Myocyte (in vitro differentiated cells): Measurements from ENCODE around the gene TMEM87A. TPM values are rescaled to one million over a fixed set of nuclear protein-coding genes. Genes with fewer than 3 reads are reported as not detected.
"Not testable (repeated sequence)": the region's sequence is repeated elsewhere in the genome, so short reads cannot be mapped to it uniquely, and the experiment has no call there.

ENCODE experiments used
- DNase-seq: peaks from one replicate; pipeline ENCODE4 v3.0.0-alpha.2; 2012; ENCODE audit warnings: low read depth
- total RNA-seq: library from RNA; depleted of rRNA; stranded (reverse); fragments of >200 nt; gene quantifications from 2 replicates; pipeline ENCODE4 v1.2.3, GENCODE V29; 2014

Gene TMEM87A
- total RNA-seq, 1 donor from 2014 or later = 82.5 TPM

DNA sequence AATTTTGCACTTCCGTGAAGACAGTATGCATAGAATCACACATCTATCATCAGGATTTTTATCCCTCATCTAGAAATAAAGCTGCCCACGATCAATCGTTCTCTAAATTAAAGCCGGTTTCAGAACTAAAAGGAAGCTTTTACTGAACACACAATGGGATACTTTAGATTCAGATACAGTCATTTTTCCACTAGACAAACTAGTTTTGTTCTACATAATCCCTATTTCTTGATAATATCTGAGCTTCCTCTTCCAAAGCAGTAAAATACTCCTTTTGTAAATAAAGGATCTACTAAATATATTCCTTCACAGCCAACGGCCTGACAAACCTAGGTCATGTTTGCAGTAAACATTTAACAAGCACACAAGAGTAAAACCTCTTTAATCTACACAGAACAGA is 2.2 kb downstream of the TMEM87A start:
- DNase-seq = no peak

DNA sequence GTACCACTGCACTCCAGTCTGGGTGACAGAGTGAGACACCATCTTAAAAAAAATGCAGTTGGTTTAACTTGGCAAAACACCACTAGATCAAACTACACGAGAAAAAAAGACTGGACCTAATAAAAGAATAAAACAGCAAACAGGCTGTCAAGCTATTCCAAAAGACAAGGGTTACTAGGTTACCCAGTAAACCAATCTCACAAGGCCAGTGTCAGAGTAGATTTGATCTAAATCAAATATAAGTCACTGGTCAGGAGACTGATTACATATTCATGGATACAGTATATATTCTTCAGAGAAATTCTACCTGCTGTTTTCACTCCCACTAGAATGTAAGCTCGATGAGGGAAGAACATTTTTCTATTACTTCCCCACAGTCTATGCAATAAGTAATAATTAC is 2.7 kb downstream of the TMEM87A start:
- no peak for DNase-seq

DNA sequence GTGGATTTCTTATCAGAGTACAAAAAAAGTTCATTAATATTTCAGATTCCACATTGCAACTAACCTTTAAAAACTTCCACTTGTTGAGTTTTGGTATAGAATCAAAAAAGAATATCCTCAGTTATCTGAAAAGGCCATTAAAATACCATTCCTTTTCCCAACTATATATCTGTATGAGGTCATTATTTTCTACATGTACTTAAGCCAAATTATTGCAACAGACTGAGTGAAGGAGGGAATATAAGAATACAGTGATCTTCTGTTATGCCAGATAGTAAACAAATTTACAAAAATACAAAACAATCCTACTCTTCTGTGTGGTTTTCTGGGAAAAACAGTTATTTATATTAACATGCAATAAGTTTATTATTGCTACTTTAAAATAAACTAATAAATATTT is 5.9 kb downstream of the TMEM87A start:
- DNase-seq = no peak

DNA sequence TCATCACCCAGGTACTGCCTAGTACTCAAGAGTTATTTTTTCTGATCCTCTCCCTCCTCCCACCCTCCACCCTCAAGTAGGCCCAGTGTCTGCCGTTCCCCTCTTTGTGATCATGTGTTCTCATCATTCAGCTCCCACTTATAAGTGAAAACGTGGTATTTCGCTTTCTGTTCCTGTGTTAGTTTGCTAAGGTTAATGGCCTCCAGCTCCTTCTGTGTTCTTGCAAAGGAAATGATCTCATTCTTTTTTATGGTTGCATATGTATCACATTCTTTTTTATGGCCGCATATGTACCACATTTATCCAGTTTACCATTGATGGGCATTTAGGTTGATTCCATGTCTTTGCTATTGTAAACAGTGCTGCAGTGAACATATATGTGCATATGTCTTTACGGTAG is 8.4 kb downstream of the TMEM87A start:
- DNase-seq = no peak

DNA sequence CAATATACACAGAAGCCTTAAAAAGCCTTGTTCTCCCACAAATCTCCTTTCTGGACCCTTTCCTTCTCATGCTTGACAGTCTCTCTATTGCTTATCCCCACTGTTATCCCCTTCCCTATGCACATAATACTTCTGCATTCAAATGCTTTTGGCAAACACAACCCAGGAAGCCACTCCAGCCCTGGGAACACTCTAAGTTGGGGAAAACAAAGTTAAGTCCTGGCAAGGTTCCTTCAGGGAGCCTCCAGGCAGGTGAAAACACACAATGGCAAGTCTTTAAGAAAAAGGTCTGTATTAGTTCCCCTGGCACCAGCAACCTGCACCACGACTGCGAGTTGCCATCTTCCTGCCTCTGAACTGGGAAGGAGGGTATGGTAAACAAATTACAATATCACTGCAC is 19.9 kb downstream of the TMEM87A start:
- no peak for DNase-seq

DNA sequence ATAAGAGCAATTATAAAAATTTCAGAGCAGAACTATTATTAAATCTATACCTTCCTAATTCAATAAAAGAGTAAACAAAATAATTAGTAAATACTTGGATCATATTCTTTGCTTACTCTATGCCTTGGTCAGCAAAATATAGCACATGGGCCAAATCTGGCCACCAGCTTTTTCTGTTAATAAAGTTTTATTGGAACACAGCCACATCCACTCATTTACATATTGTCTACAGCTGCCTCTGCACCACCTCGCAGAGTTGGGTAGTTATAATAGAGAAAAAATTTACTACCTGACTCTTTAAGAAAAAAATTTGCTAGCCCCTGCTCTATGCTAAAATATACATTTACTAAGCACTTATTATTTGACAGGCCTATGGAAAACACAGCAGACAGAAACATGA is 32.4 kb downstream of the TMEM87A start:
- DNase-seq = no peak

DNA sequence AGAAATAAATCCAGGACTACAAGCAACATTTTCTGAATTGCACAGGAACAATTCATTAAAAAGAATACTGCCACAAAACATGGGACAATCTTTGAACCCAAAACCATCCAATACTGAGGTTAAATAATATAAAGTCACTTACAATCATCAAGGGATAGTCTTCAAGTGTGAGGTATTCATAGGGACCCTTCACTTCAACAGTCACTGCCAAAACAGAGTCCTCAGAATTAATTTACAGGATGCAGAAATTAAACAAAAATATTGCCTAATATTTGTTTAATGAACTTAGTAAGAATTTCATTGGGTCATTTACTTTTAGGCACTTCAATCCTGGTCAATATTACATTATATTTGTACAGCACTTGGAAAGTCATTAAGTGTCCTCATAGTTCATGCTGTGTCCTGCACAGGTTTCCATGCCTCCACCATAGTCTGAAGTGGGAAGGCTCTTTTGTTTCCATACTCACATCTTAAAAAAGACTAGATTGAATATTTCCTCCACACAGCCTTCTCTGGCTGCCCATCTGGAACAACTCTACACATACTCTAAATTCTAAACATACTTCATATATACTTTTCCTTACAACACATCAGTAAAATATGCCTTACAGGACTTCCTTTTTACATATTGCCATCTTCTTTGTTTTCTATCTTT is 33.6 kb downstream of the TMEM87A start:
- no peak for DNase-seq

DNA sequence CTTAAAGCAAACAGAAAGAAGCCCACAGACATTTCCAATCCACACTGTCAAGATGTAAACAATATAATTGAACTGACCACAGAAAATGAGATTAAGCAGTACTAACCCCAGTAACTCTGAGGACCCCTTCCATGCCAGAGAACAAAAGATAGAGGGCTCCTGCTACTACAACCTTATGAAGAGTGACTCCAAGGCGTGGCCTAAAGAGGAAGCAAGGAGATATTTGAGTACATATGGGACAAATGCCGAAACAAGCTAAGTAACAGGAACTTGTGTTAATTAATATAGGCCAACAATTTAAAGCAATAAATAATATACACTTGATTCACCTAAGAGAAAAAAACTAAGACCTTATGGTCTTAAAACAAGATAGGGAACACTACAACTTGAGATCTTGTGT is 40.1 kb downstream of the TMEM87A start:
- no peak for DNase-seq

DNA sequence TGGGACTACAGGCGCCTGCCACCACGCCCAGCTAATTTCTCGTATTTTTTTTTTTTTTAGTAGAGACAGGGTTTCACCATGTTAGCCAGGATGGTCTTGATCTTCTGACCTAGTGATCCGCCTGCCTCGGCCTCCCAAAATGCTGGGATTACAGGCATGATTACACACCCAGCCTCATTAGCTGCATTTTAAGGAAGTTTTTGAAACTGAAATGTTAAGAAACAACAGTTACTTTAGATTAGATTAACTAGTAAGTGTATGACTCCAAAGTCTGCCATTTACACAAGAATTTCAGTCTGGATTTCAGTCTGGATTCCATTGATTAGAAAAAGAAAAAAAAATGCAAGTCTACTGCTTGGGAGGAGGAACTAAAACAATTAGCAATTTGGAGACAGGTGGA is 40.6 kb downstream of the TMEM87A start:
- no peak for DNase-seq

DNA sequence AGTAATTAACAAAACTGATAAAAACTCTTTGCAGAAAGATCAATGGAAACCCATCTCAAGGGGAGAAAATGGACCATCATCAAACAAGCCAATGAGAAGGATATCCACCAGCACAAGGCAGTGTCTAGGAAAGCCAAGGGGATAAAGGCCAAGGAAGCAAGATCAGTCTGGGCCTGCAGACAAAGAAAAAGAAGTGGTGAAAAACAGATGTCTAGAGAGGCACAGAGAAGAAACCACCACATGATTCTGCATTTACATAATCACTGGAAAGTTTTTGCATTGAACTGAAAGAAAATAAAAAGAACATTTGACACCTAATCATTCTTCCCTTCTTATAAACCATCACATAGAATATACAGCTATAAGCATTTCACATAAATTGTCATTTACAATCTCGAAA is 42.1 kb downstream of the TMEM87A start:
- no peak for DNase-seq

DNA sequence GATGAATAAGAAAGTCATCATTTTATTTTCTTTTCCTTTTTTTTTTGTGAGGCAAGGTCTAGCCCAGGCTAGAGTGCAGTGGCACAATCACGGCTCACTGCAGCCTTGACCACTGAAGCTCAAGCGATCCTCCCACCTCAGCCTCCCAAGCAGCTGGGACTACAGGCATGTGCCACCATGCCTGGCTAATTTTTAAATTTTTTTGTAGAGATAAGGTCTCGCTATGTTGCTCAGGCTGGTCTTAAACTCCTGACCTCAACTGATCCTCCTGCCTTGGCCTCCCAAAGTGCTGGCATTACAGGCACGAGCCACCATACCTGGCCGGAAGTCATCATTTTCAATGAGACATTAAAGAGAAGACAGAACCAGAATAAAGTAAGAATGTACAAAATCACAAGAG is 44.3 kb downstream of the TMEM87A start:
- DNase-seq = not testable (repeated sequence)

DNA sequence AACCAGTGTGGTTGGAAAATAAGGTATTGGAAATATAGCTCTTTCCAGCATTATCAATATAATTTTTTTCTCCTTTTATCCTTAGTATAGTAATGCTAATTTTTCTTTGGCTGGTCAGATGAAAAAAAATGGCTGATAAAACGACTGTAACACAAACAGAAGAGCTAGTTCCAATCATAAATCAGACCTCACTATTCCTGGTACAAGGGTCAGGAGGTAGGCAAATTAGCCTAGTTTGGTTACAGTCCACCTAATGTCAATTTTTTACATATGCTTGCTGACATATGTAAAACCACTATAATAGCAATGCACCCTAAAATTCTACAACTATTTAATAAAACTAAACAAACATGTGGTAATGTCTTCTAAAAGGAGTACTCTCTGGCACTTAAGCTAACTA is 45.2 kb downstream of the TMEM87A start:
- no peak for DNase-seq

DNA sequence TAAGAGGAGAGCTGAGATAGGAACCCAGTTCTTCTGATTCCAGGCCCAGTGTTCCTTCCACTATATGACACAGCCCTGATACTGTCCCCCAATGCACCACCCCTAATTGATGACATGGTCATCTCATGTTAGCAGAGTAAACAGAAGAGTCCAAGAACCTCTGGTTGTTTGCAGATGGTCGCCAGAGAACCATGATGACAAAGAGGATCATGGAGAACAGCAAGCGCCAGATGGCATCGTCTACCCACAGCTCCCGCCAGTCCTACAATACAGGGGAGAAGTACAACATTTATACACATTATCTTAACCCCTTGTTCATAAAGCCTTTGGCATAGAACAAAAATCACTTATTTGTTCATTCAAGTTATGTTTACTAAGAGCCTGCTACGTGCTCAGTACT is 46.6 kb downstream of the TMEM87A start:
- DNase-seq = no peak

DNA sequence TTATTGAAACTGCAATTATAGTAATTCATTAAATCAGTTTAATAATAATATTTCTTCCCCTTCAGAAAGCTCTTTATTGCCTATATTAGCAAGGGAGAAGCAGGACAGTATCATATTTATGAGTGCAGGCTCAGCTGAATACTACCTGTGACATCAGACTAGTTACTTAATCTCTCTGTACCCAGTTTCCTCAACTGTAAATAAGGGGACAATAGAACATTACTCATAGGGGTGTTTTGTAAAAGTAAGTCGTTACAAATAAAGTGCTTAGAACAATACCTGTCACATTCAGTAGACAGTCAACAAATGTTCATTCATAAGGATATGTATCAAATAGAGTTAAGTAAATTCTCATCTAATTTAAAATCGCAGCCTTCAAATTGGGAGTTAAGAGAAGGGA is 53.0 kb downstream of the TMEM87A start:
- DNase-seq = no peak

DNA sequence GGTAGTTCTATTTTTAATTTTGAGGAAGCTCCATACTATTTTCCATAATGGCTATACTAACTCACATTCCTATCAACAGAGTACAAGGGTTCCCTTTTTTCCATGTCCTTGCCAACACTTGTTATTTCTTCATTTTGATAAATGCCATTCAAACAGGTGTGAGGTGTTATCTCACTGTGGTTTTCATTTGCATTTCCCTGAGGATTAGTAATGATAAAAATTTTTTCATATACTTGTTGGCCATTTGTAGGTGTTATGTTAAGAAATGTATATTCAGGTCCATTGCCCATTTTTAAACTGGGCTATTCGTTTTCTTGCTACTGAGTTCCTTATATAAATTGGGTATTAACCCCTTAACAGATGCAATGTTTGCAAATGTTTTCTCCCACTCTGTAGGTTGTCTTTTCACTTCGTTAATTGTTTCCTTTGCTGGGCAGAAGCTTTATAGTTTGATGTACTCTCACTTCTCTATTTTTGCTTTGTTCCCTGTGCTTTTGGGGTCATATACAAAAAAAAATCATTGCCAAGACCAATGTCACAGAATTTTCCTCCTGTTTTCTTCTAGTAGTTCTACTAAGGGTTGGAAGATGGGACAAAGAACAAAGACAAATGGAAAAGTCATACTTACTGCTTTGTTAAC is 54.2 kb downstream of the TMEM87A start:
- DNase-seq = no peak

DNA sequence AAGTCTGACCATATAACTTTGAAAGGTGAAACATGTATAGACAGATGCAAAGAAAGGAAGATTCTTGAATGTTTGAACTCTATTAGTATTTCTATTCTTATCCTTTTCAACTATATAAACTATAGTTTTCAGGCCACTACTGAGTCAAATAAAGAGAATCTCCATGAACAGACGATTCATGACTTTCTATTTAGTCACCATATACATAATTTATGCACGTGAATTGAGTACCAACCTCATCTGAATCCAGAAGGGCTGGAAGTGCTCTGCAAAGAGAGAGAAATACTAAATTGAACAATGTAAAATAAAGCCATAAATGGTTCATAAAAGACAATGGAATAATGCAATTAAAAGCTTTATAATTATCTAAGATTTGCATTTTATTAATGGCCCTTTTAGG is 55.7 kb downstream of the TMEM87A start:
- DNase-seq = no peak

DNA sequence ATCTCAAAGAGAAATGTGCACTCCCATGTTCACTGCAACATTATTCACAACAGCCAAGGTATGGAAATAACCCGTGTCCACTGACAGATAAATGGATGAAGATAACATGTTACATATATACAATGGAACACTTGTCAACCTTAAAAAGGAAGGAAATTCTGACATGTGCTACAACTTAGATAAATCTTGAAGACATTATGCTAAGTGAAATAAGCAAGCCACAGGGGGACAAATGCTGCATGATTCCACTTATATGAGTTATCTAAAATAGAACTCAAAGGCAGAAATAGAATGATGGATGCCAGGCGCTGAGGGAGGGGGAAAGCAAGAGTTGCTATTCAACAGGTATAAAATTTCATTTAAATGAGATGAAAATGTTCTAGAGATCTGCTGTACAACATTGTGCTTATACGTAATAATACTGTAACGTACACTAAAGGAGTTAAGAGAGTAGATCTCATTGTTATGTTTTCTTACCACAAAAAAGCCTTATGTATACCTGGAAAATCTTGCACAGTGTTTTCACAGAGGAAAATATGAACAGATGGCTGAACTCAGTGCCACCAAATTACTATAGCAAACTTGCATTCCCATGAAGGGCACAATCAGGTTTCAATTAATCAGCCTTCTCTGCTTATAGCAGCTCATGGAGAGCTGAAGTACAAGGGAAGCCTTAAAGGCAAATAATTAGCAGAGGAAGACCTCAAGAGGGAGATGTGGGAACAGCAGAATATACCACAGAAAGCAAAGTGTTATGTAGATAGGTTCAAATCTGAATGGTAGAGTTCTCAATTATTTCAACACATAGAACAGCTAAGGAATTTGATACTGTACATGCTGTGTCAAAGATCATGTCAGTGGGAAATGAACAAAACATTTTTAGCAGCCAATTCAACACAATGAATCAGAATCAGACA is 57.1 kb downstream of the TMEM87A start:
- DNase-seq = no peak

DNA sequence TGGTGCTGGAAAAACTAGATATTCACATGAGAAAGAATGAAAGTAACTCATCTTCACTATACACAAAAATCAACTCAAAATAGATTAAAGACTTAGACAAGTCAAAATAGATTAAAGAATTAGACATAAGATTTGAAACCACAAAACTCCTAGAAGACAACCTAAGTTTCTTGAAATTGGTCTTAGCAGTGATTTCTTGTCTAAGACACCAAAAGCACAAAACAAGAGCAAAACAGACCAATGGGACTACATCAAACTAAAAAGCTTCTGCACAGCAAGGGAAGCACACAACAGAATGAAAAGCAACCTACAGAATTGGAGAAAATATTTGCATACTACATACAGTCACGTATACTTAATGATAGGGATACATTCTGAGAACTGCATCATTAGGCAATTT is 58.6 kb downstream of the TMEM87A start:
- DNase-seq = no peak

DNA sequence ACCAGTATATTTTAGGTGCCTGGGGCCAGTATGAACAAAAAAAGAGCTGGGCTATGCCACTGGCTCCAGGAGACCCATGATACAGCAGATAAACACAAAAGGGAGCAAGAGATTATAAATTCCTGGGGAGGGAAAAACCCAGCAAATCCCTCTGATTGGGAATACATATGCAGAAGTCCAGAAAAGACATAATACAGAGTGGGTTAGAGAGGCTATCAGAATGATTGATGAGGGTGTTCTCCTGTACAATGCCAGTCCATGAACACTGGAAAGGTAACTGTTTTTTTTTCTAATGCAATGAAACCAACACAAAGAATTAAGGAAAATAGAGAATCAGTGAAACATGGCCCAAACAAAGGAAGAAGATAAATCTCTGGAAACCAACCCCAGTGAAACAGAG is 59.7 kb downstream of the TMEM87A start:
- DNase-seq = no peak

DNA sequence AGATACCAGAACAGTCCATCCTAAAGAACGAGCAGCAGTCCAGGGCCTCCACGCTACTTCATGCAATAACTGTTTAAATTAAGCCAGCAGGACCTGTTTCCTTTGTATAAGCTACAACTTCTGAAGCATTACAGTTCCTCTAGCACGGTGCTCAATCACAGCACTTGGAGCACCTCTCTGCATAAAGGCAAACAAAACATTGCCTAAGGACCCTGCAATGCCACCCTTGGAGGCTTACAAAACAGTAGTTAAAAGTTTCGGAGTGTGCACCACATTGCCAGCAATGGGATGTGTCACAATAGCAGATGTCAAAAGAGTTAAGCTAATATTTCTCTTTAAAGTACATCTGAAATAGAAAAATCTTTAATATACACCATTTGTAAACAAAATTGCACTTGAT is 62.5 kb downstream of the TMEM87A start:
- DNase-seq = no peak

DNA sequence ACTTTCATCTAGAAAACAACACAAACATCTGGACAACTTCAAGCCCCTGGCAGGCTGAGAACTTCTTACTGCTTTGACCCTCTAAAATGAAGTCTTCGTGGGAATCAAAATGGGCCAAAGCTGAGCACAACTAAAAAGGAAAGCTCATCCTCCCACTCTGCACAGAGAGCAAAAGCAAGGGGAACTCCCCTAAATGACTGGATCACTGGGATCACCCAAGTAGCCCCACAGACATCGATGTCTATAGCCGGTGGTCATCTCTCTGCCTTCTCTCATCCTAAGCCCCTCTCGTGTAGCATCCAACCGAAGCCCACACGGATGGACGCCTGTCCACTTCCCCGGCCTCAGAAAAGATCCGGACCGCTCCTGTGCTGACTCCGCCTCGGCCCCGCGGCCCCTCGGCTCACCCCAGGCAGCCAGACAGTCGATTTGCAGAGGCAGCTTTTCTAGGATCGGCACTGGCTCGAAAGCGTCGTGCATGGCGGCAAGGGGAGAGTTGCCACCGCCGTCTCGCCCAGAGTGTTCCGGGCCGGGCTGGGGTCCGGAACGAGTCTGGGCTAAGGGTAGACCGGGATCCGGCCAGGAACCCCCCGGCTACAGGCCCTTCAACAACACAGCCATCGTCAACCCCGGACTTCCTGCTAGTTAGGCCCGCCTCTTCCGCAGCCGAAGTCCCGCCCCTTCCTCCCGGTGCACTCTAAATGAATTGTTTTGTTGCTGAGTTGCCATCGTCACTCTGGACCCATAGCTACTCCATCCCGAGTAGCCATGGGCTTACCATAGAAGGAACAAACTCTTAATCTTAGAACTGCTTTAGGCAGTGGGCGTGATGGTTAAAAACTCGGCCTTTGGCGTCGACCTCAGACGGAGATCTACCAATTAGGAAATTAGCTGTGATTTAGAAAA is 65.3 kb downstream of the TMEM87A start, which contains the start of gene VPS39:
Gene VPS39 (minus strand): TSS at position 631 of the 906 bp plus-strand sequence. CDS start 151 bp downstream, at position 480.
- DNase-seq = peak; percentile 85
